PC-3 (cell line): ENCODE results near the gene CACUL1. TPM values are rescaled to one million over a fixed set of nuclear protein-coding genes. Genes with fewer than 3 reads are reported as not detected.

Experiments used
- ATAC-seq: fragments of 200-7000 bp; cut with Tn5 transposase; 2 replicates; pipeline ENCODE4 v1.9.1; 2020; ENCODE audit warnings: mild to moderate bottlenecking, moderate library complexity
- BruUV-seq: library from RNA; stranded (reverse); fragments of 400-500 nt; replicated peaks from 2 replicates; lab custom pipeline; 2021; lab: Mats Ljungman, UMichigan
- CTCF ChIA-PET: fragments of 300-600 bp; sonication (Branson Sonifier 250); formaldehyde crosslinking; loops from one replicate; lab custom pipeline; 2022; ENCODE audit warnings: antibody characterized with exemption; lab: Charles Lee
- POLR2A ChIA-PET: fragments of 300-600 bp; sonication (Branson Sonifier 250); formaldehyde crosslinking; loops from one replicate; lab custom pipeline; 2022; ENCODE audit warnings: antibody characterized with exemption; ENCODE audit not compliant: unreplicated experiment; lab: Charles Lee
- DNase-seq: peaks from one replicate; pipeline ENCODE4 v3.0.0-alpha.2; 2015
- H2AFZ ChIP-seq: fragments of 300-600 bp; sonication (generic); 2 replicates; pipeline ENCODE4 v1.6.0; 2016; ENCODE audit warnings: antibody characterized with exemption, low read length
- H3F3A ChIP-seq: fragments of 300-600 bp; sonication (generic); one replicate; pipeline ENCODE4 v1.6.0; 2017; ENCODE audit warnings: antibody characterized with exemption, low read length, control low read depth, mild to moderate bottlenecking; ENCODE audit not compliant: unreplicated experiment
- H3K27ac ChIP-seq: fragments of 300-600 bp; sonication (generic); 2 replicates; pipeline ENCODE4 v1.5.1; 2016; ENCODE audit warnings: mild to moderate bottlenecking, low read length
- H3K27me3 ChIP-seq: fragments of 300-600 bp; sonication (generic); 2 replicates; pipeline ENCODE4 v1.6.1; 2016; ENCODE audit warnings: low read length, mixed read lengths
- H3K36me3 ChIP-seq: fragments of 300-600 bp; sonication (generic); 2 replicates; pipeline ENCODE4 v1.6.1; 2016; ENCODE audit warnings: low read depth, mixed run types, low read length, mixed read lengths
- H3K4me1 ChIP-seq: fragments of 300-600 bp; sonication (generic); 2 replicates; pipeline ENCODE4 v1.5.1; 2016; ENCODE audit warnings: low read length; ENCODE audit not compliant: insufficient read depth
- H3K4me2 ChIP-seq: fragments of 300-600 bp; sonication (generic); 2 replicates; pipeline ENCODE4 v1.6.0; 2016; ENCODE audit warnings: low read length
- H3K4me3 ChIP-seq: fragments of 300-600 bp; sonication (generic); 2 replicates; pipeline ENCODE4 v1.5.1; 2016; ENCODE audit warnings: mild to moderate bottlenecking, low read length, mixed read lengths
- H3K79me2 ChIP-seq: fragments of 300-600 bp; sonication (generic); 2 replicates; pipeline ENCODE4 v1.6.1; 2017; ENCODE audit warnings: low read length, mixed read lengths
- H3K9ac ChIP-seq: fragments of 300-600 bp; sonication (generic); 2 replicates; pipeline ENCODE4 v1.6.0; 2016; ENCODE audit warnings: mild to moderate bottlenecking, low read length
- H3K9me2 ChIP-seq: fragments of 300-600 bp; sonication (generic); replicated peaks from 2 replicates; pipeline ENCODE4 v1.6.1; 2016; ENCODE audit warnings: mixed run types, low read length, mixed read lengths
- H3K9me3 ChIP-seq: fragments of 300-600 bp; sonication (generic); 2 replicates; pipeline ENCODE4 v1.6.1; 2016; ENCODE audit warnings: low read length, mixed read lengths
- H4K20me1 ChIP-seq: fragments of 300-600 bp; sonication (generic); 2 replicates; pipeline ENCODE4 v1.6.1; 2016; ENCODE audit warnings: low read length, mixed read lengths
- EZH2 ChIP-seq: fragments of 300-600 bp; sonication (generic); IDR thresholded peaks from one replicate; pipeline ENCODE4 v1.6.1; 2017; ENCODE audit warnings: antibody characterized with exemption, mild to moderate bottlenecking, low read length; ENCODE audit not compliant: unreplicated experiment
- EZH2phosphoT487 ChIP-seq: fragments of 300-600 bp; sonication (generic); IDR thresholded peaks from 2 replicates; pipeline ENCODE4 v1.6.1; 2018; ENCODE audit warnings: mild to moderate bottlenecking, antibody characterized with exemption, low read length, borderline replicate concordance
- intact Hi-C: fragments of 100-400 bp; cut with micrococcal nuclease; formaldehyde crosslinking; loops from 2 replicates; pipeline ENCODE4 v1.9.0; 2023
- total RNA-seq: library from RNA; depleted of rRNA; stranded (reverse); fragments of >200 nt; gene quantifications from 2 replicates; pipeline ENCODE4 v1.2.3, GENCODE V29; 2014
- TF ChIP-seq, protein P1 (sequence below): fragments of 300-600 bp; sonication (generic); conservative IDR thresholded peaks from 2 replicates; pipeline ENCODE4 v1.5.1; 2017; ENCODE audit warnings: antibody characterized with exemption, low read depth, mild to moderate bottlenecking, low read length

Gene CACUL1
- total RNA-seq, 1 experiment from 2014 or later, result 27.6 TPM

DNA sequence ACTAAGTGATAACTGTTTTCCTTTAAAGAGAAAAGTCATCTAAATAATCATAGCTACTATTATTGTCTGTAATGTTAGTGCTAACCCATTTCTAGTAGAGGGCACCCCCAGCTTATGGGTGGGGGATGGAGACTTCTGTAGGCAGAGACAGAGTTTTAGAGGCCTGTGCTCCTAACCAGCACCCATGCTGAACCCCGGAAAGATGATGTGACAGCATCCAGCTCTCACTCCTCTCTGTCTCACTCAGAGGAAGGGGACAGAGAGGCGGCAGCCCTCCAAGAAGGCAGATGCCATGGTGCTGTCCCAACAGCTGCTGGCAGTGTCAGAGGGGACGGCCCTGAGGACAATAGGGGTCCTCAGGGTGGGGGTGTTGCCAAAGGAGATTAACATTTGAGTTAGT, 84.9 kb downstream of the CACUL1 start:
- intact Hi-C loops, result no loop called here
- Histone ChIP-seq H3K9me3 (no peaks in the 10 kb centered on the region), H3K4me2 (no peak overlapping the region), H3K4me3 (no peak overlapping the region), H3K79me2 (no peaks in the 10 kb centered on the region), H3K9me2 (no peaks in the 10 kb centered on the region), H3F3A (no peaks in the 10 kb centered on the region), H2AFZ (no peak overlapping the region), H4K20me1 (no peaks in the 10 kb centered on the region), H3K9ac (no peak overlapping the region), H3K36me3 (no peaks in the 10 kb centered on the region), H3K4me1 (no peaks in the 10 kb centered on the region), H3K27me3 (no peaks in the 10 kb centered on the region), H3K27ac (no peak overlapping the region)
- POLR2A ChIA-PET, result no interaction called here
- TF ChIP-seq EZH2phosphoT487 (no peak), EZH2 (no peak)
- TF ChIP-seq, protein P1, sequence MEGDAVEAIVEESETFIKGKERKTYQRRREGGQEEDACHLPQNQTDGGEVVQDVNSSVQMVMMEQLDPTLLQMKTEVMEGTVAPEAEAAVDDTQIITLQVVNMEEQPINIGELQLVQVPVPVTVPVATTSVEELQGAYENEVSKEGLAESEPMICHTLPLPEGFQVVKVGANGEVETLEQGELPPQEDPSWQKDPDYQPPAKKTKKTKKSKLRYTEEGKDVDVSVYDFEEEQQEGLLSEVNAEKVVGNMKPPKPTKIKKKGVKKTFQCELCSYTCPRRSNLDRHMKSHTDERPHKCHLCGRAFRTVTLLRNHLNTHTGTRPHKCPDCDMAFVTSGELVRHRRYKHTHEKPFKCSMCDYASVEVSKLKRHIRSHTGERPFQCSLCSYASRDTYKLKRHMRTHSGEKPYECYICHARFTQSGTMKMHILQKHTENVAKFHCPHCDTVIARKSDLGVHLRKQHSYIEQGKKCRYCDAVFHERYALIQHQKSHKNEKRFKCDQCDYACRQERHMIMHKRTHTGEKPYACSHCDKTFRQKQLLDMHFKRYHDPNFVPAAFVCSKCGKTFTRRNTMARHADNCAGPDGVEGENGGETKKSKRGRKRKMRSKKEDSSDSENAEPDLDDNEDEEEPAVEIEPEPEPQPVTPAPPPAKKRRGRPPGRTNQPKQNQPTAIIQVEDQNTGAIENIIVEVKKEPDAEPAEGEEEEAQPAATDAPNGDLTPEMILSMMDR, result no peak
- CTCF ChIA-PET, result interaction anchor here (0.6 kb wide), 1 partner anchor 49 kb away, joined by 4 read pairs; no protein-coding TSS in a partner anchor
- no TSS peak for BruUV-seq
- ATAC-seq, result no peak
- DNase-seq, result no peak

DNA sequence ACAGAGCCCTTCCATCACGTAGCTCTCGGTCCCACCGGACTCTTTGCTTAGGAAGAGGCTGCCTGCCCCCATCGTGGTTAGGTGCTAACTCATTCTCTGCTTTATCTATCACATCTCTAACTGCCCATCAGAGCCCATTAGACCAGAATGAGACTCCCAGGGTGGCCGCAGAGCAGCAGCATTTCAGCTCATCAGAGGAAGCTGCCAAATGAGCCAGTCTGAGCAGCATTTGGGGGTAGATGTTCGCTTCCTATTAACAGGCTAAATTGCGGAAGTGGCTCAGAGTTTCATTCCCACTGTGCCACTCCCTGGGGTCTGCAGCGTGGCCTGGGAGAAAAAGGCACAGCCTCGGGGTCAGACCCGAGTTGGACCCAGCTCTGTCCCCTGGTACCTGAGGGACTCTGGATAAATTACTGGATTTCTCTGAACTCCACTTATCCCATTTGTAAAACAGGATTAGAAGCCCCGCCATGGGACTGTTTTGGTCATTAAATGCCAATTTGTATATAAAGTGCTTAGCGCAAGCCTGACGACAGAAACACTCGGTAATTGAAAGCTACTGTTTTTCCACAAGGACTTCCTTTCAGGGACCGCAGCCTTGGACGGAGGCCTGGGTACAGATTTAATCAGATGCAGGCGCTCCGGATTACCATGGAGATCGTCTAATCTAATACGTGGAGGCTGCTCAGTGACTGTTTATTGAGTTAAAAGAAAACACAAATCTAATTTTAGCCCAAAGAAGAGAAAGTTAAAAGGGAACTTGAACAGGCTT, 85.6 kb downstream of the CACUL1 start:
- H3K27me3 ChIP-seq, result no peaks in the 10 kb centered on the region
- H3K4me1 ChIP-seq, result no peaks in the 10 kb centered on the region
- H3K4me3 ChIP-seq, result no peak overlapping the region
- ChIA-PET CTCF (interaction anchor here (0.6 kb wide), 1 partner anchor 50 kb away, joined by 4 read pairs; no protein-coding TSS in a partner anchor), POLR2A (no interaction called here)
- no peaks in the 10 kb centered on the region for H3F3A ChIP-seq
- no peak overlapping the region for H2AFZ ChIP-seq
- no peaks in the 10 kb centered on the region for H3K36me3 ChIP-seq
- no peaks in the 10 kb centered on the region for H3K79me2 ChIP-seq
- H3K27ac ChIP-seq, result no peak overlapping the region
- no peak overlapping the region for H3K4me2 ChIP-seq
- H4K20me1 ChIP-seq, result no peaks in the 10 kb centered on the region
- DNase-seq (no peak), ATAC-seq (no peak)
- H3K9me2 ChIP-seq, result no peaks in the 10 kb centered on the region
- H3K9me3 ChIP-seq, result no peaks in the 10 kb centered on the region
- no TSS peak for BruUV-seq
- intact Hi-C loops, result no loop called here
- TF ChIP-seq, protein P1, result no peak
- TF ChIP-seq EZH2 (no peak), EZH2phosphoT487 (no peak)
- H3K9ac ChIP-seq, result no peak overlapping the region
